SK-N-SH treated with all-trans-retinoic acid at 6 μM for 48 hours (cell line): Measurements from ENCODE around the gene ADGRG7.

Source experiments
- ATAC-seq: fragments of 200-7000 bp; cut with Tn5 transposase; 3 replicates; pipeline ENCODE4 v1.9.1; 2020; ENCODE audit warnings: mild to moderate bottlenecking, moderate library complexity
- ARNTL ChIP-seq: fragments of 450-650 bp; formaldehyde crosslinking; IDR thresholded peaks from 2 replicates; pipeline ENCODE4 v1.5.0; 2020; ENCODE audit warnings: low read depth, mild to moderate bottlenecking, moderate library complexity, borderline replicate concordance
- BACH2 ChIP-seq: fragments of 250-450 bp; sonication (Bioruptor Pico); IDR thresholded peaks from 2 replicates; pipeline ENCODE4 v1.9.0; 2021; ENCODE audit warnings: mild to moderate bottlenecking, borderline replicate concordance
- CREB5 ChIP-seq: fragments of 250-450 bp; sonication (Bioruptor Pico); IDR thresholded peaks from 2 replicates; pipeline ENCODE4 v1.5.1; 2020; ENCODE audit warnings: low read depth, mild to moderate bottlenecking, moderate library complexity
- CSDC2 ChIP-seq: fragments of 250-450 bp; sonication (Bioruptor Pico); IDR thresholded peaks from 2 replicates; pipeline ENCODE4 v1.5.0; 2020; ENCODE audit warnings: mild to moderate bottlenecking, moderate library complexity
- CSRNP3 ChIP-seq: fragments of 250-450 bp; sonication (Bioruptor Pico); IDR thresholded peaks from 2 replicates; pipeline ENCODE4 v1.5.1; 2021; ENCODE audit warnings: mild to moderate bottlenecking, moderate library complexity
- ESRRG ChIP-seq: fragments of 250-450 bp; sonication (Bioruptor Pico); IDR thresholded peaks from 2 replicates; pipeline ENCODE4 v1.6.1; 2021; ENCODE audit warnings: mild to moderate bottlenecking
- ISL1 ChIP-seq: fragments of 250-450 bp; sonication (Bioruptor Pico); IDR thresholded peaks from 2 replicates; pipeline ENCODE4 v2.1.2; 2022; ENCODE audit warnings: mild to moderate bottlenecking, moderate library complexity
- OSR1 ChIP-seq: fragments of 250-450 bp; sonication (Bioruptor Pico); IDR thresholded peaks from 2 replicates; pipeline ENCODE4 v1.8.0; 2022; ENCODE audit warnings: moderate library complexity, mild to moderate bottlenecking, inconsistent platforms
- PATZ1 ChIP-seq: fragments of 250-450 bp; sonication (Bioruptor Pico); IDR thresholded peaks from 2 replicates; pipeline ENCODE4 v1.8.0; 2020; ENCODE audit warnings: mild to moderate bottlenecking, moderate library complexity, borderline replicate concordance
- POU6F1 ChIP-seq: fragments of 250-450 bp; sonication (Bioruptor Pico); IDR thresholded peaks from 2 replicates; pipeline ENCODE4 v1.8.0; 2021; ENCODE audit warnings: low read depth, mild to moderate bottlenecking, moderate library complexity, borderline replicate concordance
- PPARA ChIP-seq: fragments of 250-450 bp; sonication (Bioruptor Pico); IDR thresholded peaks from 2 replicates; pipeline ENCODE4 v1.5.0; 2020; ENCODE audit warnings: mild to moderate bottlenecking, borderline replicate concordance
- RARB ChIP-seq: fragments of 250-450 bp; sonication (Bioruptor Pico); IDR thresholded peaks from 2 replicates; pipeline ENCODE4 v1.8.0; 2021; ENCODE audit warnings: mild to moderate bottlenecking, moderate library complexity
- SNAI2 ChIP-seq: fragments of 250-450 bp; sonication (Bioruptor Pico); IDR thresholded peaks from 2 replicates; pipeline ENCODE4 v1.5.0; 2020; ENCODE audit warnings: mild to moderate bottlenecking, moderate library complexity
- TCF4 ChIP-seq: fragments of 250-450 bp; sonication (Bioruptor Pico); IDR thresholded peaks from 2 replicates; pipeline ENCODE4 v1.8.0; 2021; ENCODE audit warnings: mild to moderate bottlenecking, moderate library complexity, borderline replicate concordance
- TOX ChIP-seq: fragments of 250-450 bp; sonication (Bioruptor Pico); IDR thresholded peaks from 2 replicates; pipeline ENCODE4 v1.8.0; 2021; ENCODE audit warnings: mild to moderate bottlenecking, moderate library complexity, borderline replicate concordance
- TSHZ2 ChIP-seq: fragments of 250-450 bp; sonication (Bioruptor Pico); IDR thresholded peaks from 2 replicates; pipeline ENCODE4 v1.5.0; 2020; ENCODE audit warnings: mild to moderate bottlenecking, moderate library complexity
- ZC3H10 ChIP-seq: fragments of 250-450 bp; sonication (Bioruptor Pico); IDR thresholded peaks from 2 replicates; pipeline ENCODE4 v1.5.1; 2021; ENCODE audit warnings: mild to moderate bottlenecking, moderate library complexity
- ZFP3 ChIP-seq: fragments of 250-450 bp; sonication (Bioruptor Pico); IDR thresholded peaks from 2 replicates; pipeline ENCODE4 v1.5.0; 2020; ENCODE audit warnings: mild to moderate bottlenecking, moderate library complexity
- ZFP30 ChIP-seq: fragments of 450-650 bp; formaldehyde crosslinking; IDR thresholded peaks from 2 replicates; pipeline ENCODE4 v1.5.0; 2022; ENCODE audit warnings: mild to moderate bottlenecking, moderate library complexity
- ZNF565 ChIP-seq: fragments of 450-650 bp; formaldehyde crosslinking; conservative IDR thresholded peaks from 2 replicates; pipeline ENCODE4 v1.5.0; 2020; ENCODE audit warnings: low read depth, mild to moderate bottlenecking, moderate library complexity
- ZNF70 ChIP-seq: fragments of 450-650 bp; formaldehyde crosslinking; IDR thresholded peaks from 2 replicates; pipeline ENCODE4 v1.5.0; 2020; ENCODE audit warnings: mild to moderate bottlenecking, moderate library complexity
- ZNF8 ChIP-seq: fragments of 450-650 bp; formaldehyde crosslinking; IDR thresholded peaks from 2 replicates; pipeline ENCODE4 v1.5.0; 2020; ENCODE audit warnings: mild to moderate bottlenecking, moderate library complexity

ADGRG7 gene

GRCh38 chr3:100578646-100579045 lies 30.8 kb upstream of the ADGRG7 start:
- TF ChIP-seq PATZ1 (CRISPR knock-in tag) (no peak), ISL1 (no peak), PPARA (no peak), ZFP30 (CRISPR knock-in tag) (no peak), BACH2 (CRISPR knock-in tag) (no peak), CSDC2 (CRISPR knock-in tag) (no peak), TCF4 (CRISPR knock-in tag) (no peak), OSR1 (CRISPR knock-in tag) (no peak), ZNF70 (CRISPR knock-in tag) (no peak), SNAI2 (CRISPR knock-in tag) (no peak), TSHZ2 (CRISPR knock-in tag) (no peak)
- TF ChIP-seq, all 23 proteins: peak for 0
- ATAC-seq, result no peak

- no peak for TF ChIP-seq ZNF70 (CRISPR knock-in tag)
- no peak for TF ChIP-seq PATZ1 (CRISPR knock-in tag)
- TF ChIP-seq CSDC2 (CRISPR knock-in tag), result no peak
- TF ChIP-seq ZNF565 (CRISPR knock-in tag), result no peak
- no peak for TF ChIP-seq TOX (CRISPR knock-in tag)
- no peak for TF ChIP-seq OSR1 (CRISPR knock-in tag)
- TF ChIP-seq SNAI2 (CRISPR knock-in tag), result no peak
- TF ChIP-seq TCF4 (CRISPR knock-in tag), result no peak
- no peak for TF ChIP-seq ISL1
- no peak for TF ChIP-seq ZFP3 (CRISPR knock-in tag)
- no peak for TF ChIP-seq BACH2 (CRISPR knock-in tag)
- no peak for TF ChIP-seq ZNF8 (CRISPR knock-in tag)
- no peak for TF ChIP-seq ARNTL (CRISPR knock-in tag)
- no peak for TF ChIP-seq POU6F1 (CRISPR knock-in tag)
- TF ChIP-seq PPARA, result no peak
- TF ChIP-seq ZC3H10 (CRISPR knock-in tag), result no peak
- no peak for TF ChIP-seq ZFP30 (CRISPR knock-in tag)
- TF ChIP-seq CREB5 (CRISPR knock-in tag), result no peak
- no peak for TF ChIP-seq RARB (CRISPR knock-in tag)
- TF ChIP-seq ESRRG, result no peak
- no peak for ATAC-seq
These were observed 29.3 kb upstream of the ADGRG7 start for GRCh38 chr3:100580147-100580546.

GRCh38 chr3:100581650-100582049 lies 27.8 kb upstream of the ADGRG7 start:
- ATAC-seq, result no peak
- TF ChIP-seq CREB5 (CRISPR knock-in tag) (no peak), TSHZ2 (CRISPR knock-in tag) (no peak), BACH2 (CRISPR knock-in tag) (no peak), CSRNP3 (CRISPR knock-in tag) (no peak)
